Neutrophil (primary cell): ENCODE data around the gene LCP2.
A peak's percentile ranks its signal among the peaks of the same experiment; 100 is the strongest.

Experiments
- H3K27ac ChIP-seq: fragments of 200-600 bp; sonication (generic); 2 replicates; pipeline ENCODE4 v1.5.1; 2016; ENCODE audit warnings: mild to moderate bottlenecking, moderate library complexity
- H3K27me3 ChIP-seq: fragments of 200-600 bp; sonication (generic); 2 replicates; pipeline ENCODE4 v1.6.0; 2016; ENCODE audit warnings: mild to moderate bottlenecking
- H3K36me3 ChIP-seq: fragments of 200-600 bp; sonication (generic); 2 replicates; pipeline ENCODE4 v1.5.1; 2017
- H3K4me1 ChIP-seq, 2 experiments: fragments of 200-600 bp in 1 of 2; sonication (generic) in 1 of 2; 1 replicate in 1 of 2; 2 replicates in 1 of 2; pipeline versions ENCODE4 v1.5.1 to v1.6.1; 2013 to 2016; ENCODE audit warnings: low read depth in 1 of 2, low read length in 1 of 2, mild to moderate bottlenecking in 1 of 2, moderate library complexity in 1 of 2; ENCODE audit not compliant: control insufficient read depth in 1 of 2, insufficient read depth in 1 of 2
- H3K4me3 ChIP-seq, 2 experiments: fragments of 200-600 bp in 1 of 2; sonication (generic) in 1 of 2; 1 replicate in 1 of 2; 2 replicates in 1 of 2; pipeline ENCODE4 v1.5.1; 2013 to 2016; ENCODE audit warnings: low read depth in 1 of 2, low read length in 1 of 2, mild to moderate bottlenecking in 1 of 2, moderate library complexity in 1 of 2
- H3K9me3 ChIP-seq: fragments of 200-600 bp; sonication (generic); 2 replicates; pipeline ENCODE4 v1.5.1; 2016
- TF ChIP-seq, protein P1 (sequence below): fragments of 200-600 bp; sonication (generic); IDR thresholded peaks from 2 replicates; pipeline ENCODE4 v1.5.1; 2016; ENCODE audit warnings: antibody characterized with exemption

The LCP2 gene

DNA sequence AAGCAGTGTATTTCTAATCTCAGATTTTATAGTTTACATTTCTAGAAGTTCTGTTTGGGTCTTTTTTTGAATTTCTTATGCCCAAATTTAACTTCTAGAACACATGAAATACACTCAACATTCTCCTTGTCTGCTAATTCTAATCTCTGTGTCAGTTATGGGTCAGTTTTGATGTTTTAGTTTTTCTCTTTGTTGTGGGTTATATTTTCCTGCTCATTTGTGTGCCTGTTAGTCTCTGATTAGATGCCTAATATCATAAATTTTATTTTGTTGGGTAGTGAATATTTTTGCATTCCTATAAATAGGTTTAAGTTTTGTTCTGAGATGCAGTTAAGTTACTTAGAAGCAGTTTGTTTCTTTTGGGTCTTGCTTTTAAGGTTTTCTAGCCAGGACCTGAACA lies 12.4 kb downstream of the LCP2 start:
- TF ChIP-seq, protein P1, sequence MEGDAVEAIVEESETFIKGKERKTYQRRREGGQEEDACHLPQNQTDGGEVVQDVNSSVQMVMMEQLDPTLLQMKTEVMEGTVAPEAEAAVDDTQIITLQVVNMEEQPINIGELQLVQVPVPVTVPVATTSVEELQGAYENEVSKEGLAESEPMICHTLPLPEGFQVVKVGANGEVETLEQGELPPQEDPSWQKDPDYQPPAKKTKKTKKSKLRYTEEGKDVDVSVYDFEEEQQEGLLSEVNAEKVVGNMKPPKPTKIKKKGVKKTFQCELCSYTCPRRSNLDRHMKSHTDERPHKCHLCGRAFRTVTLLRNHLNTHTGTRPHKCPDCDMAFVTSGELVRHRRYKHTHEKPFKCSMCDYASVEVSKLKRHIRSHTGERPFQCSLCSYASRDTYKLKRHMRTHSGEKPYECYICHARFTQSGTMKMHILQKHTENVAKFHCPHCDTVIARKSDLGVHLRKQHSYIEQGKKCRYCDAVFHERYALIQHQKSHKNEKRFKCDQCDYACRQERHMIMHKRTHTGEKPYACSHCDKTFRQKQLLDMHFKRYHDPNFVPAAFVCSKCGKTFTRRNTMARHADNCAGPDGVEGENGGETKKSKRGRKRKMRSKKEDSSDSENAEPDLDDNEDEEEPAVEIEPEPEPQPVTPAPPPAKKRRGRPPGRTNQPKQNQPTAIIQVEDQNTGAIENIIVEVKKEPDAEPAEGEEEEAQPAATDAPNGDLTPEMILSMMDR = no peak
- no peak overlapping the region for H3K4me3 ChIP-seq
- peaks cover 3% of the 10 kb centered on the region for H3K9me3 ChIP-seq
- no peaks in the 10 kb centered on the region for H3K27me3 ChIP-seq
- peaks cover 97 to 98% of the 10 kb centered on the region in 2 experiments for H3K4me1 ChIP-seq
- H3K36me3 ChIP-seq = peaks cover 97% of the 10 kb centered on the region
- peak overlapping the region; percentile 97 for H3K27ac ChIP-seq

DNA sequence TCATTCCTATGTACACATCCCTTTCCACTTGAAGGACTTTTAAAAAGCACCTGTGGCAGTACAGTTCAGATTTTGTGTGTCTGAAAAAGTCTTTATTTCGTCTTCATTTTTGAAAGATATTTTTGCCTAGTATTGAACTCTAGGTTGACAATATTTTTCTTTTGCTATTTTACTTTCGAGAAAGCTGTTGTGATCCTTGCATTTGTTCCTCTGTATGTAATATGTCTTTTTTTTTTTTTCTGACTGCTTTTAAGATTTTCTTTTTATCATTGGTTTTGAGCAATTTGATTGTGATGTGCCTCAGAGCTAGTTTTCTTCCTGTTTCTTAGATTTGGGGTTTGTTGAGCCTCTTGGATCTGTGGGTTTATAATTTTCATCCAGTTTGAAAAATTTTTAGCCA lies 13.3 kb downstream of the LCP2 start:
- H3K27ac ChIP-seq = peak overlapping the region; percentile 97
- H3K36me3 ChIP-seq = peaks cover 97% of the 10 kb centered on the region

DNA sequence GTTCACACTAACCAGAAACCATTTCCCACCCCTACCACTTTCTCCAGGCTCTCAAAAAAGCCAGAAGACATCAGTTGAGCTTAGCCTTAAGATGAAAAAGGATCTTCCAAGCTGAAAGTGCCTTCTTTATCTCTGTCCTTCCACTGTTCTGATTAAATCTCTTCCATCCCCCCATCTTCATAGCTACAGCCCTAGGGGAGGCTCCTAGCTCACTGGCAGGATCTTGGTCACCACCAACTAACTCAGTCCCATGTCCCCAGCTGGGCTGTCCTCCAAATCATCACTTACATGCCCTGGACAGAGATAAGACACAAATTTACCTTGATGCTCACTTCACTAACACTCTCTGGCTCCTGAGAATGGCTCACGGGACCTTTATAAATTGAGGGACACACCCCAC lies 14.3 kb downstream of the LCP2 start:
- peaks cover 97 to 98% of the 10 kb centered on the region in 2 experiments for H3K4me1 ChIP-seq
- no peaks in the 10 kb centered on the region for H3K9me3 ChIP-seq
- TF ChIP-seq, protein P1 = no peak
- H3K27ac ChIP-seq = peak overlapping the region; percentile 97
- H3K4me3 ChIP-seq = peak overlapping the region in 1 of 2 experiments; percentile 21
- H3K36me3 ChIP-seq = peaks cover 97% of the 10 kb centered on the region
- H3K27me3 ChIP-seq = no peaks in the 10 kb centered on the region

More for the DNA sequence above, 13.3 kb downstream of the LCP2 start:
- H3K4me1 ChIP-seq = peaks cover 98% of the 10 kb centered on the region in 2 experiments
- H3K9me3 ChIP-seq = peaks cover 2% of the 10 kb centered on the region
- TF ChIP-seq, protein P1 = no peak
- no peak overlapping the region for H3K4me3 ChIP-seq
- H3K27me3 ChIP-seq = no peaks in the 10 kb centered on the region

DNA sequence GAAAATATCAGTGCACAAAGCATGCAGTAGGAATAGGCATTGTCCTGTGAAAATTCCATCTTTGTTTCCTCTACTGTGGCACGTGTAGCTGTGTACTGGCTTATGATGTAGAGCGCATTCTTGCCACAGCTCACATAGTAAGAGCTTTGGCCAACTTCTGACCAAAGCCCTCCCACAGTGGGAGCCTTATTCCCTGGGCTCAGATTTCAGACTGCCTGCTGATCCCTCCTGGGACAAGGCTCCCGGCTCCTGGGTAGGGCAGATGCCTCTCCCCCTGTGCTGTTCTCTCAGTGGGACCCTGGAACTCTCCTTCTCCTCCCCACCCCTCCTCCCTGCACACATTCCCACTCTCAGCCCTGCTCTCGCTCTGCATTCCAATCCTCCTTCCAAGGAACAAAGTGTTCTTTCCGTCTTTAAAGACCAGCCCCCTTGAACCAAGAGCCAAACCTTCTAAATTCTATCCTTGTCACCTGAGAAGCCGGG lies 17.5 kb downstream of the LCP2 start:
- Histone ChIP-seq H3K4me3 (peak overlapping the region; percentile 53 to 57), H3K27ac (peak overlapping the region; percentile 97), H3K4me1 (peaks cover 94 to 97% of the 10 kb centered on the region in 2 experiments), H3K27me3 (no peaks in the 10 kb centered on the region), H3K9me3 (no peaks in the 10 kb centered on the region), H3K36me3 (peaks cover 87% of the 10 kb centered on the region)
- TF ChIP-seq, protein P1 = no peak

DNA sequence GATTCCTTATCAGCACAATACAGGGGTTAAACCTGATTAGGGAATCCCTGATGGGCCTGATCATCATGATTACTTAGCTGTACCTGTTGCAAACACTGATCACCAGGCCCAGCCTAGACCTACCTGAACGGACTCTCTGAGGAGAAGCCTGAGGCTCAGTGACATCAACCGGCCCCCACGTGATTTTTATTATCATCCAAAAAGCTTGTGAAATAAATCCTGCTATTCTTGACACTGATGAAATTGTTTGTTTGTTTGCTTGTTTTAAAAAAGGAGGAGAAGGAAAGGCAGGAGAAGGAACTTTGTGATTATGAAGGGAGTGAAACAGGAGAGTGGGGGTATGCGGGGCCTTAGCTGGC lies 18.1 kb downstream of the LCP2 start:
- TF ChIP-seq, protein P1 = no peak
- Histone ChIP-seq H3K27ac (peak overlapping the region; percentile 97), H3K27me3 (no peaks in the 10 kb centered on the region), H3K4me1 (peaks cover 91% of the 10 kb centered on the region in 2 experiments), H3K4me3 (peak overlapping the region; percentile 53 to 57), H3K9me3 (no peaks in the 10 kb centered on the region), H3K36me3 (peaks cover 87% of the 10 kb centered on the region)
